HUES48 (cell line): ENCODE data around the gene PROX2.

Experiments
- H3K27ac ChIP-seq: one replicate; pipeline ENCODE4 v1.7.0; 2013; ENCODE audit warnings: low read depth, low read length, inconsistent platforms
- H3K27me3 ChIP-seq: 2 replicates; pipeline ENCODE4 v1.6.1; 2013; ENCODE audit warnings: mild to moderate bottlenecking, low read length; ENCODE audit not compliant: control insufficient read depth, insufficient read depth
- H3K36me3 ChIP-seq: 2 replicates; pipeline ENCODE4 v1.6.1; 2013; ENCODE audit warnings: low read length; ENCODE audit not compliant: control insufficient read depth, insufficient read depth
- H3K4me1 ChIP-seq: 2 replicates; pipeline ENCODE4 v1.6.1; 2013; ENCODE audit warnings: mild to moderate bottlenecking, low read length; ENCODE audit not compliant: control insufficient read depth, insufficient read depth
- H3K4me3 ChIP-seq: 2 replicates; pipeline ENCODE4 v1.5.1; 2013; ENCODE audit warnings: mild to moderate bottlenecking, low read depth, low read length
- H3K9ac ChIP-seq: 2 replicates; pipeline ENCODE4 v1.6.1; 2013; ENCODE audit warnings: mild to moderate bottlenecking, low read depth, low read length, moderate library complexity
- H3K9me3 ChIP-seq: 2 replicates; pipeline ENCODE4 v1.6.1; 2013; ENCODE audit warnings: low read length; ENCODE audit not compliant: control insufficient read depth, insufficient read depth

The PROX2 gene

DNA sequence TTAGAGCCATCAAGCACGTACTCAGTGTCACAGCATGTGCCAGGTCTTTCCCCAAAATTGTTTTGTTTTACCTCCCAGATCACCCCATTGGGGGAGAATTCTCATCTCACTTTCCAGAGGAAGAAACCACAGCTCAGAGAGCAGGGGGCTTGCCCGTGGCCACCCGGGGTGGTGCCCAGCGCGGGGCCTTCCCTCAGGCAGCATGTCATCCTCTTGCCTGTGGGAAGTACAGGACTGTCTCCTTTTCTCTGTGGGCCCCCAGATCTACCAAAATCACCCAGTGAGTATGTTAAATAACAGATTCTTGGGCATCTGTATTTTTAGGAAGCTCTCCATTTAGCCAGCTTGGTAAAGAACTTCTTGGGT is 41.2 kb upstream of the PROX2 start:
- Histone ChIP-seq H3K27me3 (no peaks in the 10 kb centered on the region), H3K9ac (no peak overlapping the region), H3K4me1 (no peaks in the 10 kb centered on the region), H3K4me3 (no peak overlapping the region), H3K36me3 (peaks cover 4% of the 10 kb centered on the region), H3K27ac (no peak overlapping the region), H3K9me3 (no peaks in the 10 kb centered on the region)

DNA sequence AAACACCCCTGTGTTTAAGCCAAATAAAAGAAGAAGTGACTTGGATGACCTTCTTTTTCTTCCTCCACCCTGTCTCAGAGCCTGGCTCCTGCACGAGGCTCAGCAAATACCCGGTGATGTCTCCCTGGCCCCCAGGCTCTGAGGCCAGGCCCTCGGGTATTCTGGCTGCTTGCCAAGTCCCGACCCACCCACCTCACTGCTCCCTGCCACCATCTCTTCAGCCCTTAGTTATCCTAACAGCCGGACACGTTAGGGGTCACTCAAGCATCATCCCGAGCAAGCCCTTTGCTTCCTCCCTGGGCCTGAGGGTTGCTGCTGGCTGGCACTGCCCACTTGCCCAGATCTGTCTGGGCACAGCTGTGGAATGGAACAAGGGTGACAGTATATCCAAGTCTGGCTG is 39.9 kb upstream of the PROX2 start:
- Histone ChIP-seq H3K27me3 (no peaks in the 10 kb centered on the region), H3K9ac (no peak overlapping the region), H3K36me3 (peaks cover 4% of the 10 kb centered on the region), H3K27ac (no peak overlapping the region), H3K4me3 (no peak overlapping the region), H3K9me3 (no peaks in the 10 kb centered on the region), H3K4me1 (no peaks in the 10 kb centered on the region)

DNA sequence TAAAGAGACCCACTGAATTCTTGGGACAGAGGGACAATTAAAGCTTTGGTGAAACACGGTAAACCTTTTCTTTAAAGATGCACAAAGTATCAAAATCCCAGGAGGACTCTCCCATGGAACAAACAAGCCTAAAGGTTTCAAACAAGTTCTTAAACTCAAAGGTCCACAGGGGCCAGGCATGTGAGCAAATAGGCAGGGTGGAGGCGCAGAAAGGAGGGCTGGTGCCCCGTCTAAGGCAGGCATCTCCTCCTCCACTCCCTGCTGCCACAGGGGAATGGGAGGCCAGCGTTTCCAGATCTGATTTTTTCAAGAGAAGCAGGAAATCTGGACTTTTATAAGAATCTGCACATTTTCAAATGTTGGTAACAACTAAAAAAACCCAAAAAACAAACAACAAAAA is 39.5 kb upstream of the PROX2 start:
- no peak overlapping the region for H3K9ac ChIP-seq
- peaks cover 4% of the 10 kb centered on the region for H3K36me3 ChIP-seq
- H3K27me3 ChIP-seq = no peaks in the 10 kb centered on the region
- no peaks in the 10 kb centered on the region for H3K4me1 ChIP-seq
- no peak overlapping the region for H3K4me3 ChIP-seq
- no peak overlapping the region for H3K27ac ChIP-seq
- H3K9me3 ChIP-seq = no peaks in the 10 kb centered on the region

DNA sequence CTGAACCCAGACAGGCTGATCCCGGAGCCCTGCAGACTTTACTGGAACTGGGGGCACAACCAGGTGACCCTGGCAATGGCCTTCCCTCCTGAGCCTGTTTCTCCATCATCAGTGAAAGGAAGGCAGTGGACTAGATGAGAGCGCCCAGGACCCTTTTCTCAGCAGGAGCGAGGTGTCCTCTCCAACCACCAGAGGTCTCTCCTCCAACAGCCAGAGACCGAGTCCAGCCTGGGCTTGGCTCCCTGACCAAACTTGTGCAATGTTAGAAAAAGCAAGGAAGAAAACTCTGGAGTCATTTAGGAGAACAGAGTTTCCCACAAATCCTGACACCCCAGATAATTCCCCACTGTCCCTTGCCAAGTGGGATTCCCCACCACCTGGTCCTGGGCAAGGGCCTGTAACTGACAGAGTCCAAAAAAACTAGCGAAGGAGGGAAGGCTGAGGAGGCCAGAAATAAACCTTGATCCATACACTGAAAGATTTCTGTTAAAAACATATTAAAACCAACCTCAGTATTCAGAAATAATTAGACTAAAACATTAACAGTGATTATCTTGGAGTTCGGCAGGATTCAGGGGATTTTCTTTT is 38.1 kb upstream of the PROX2 start:
- Histone ChIP-seq H3K4me1 (no peaks in the 10 kb centered on the region), H3K4me3 (no peak overlapping the region), H3K9ac (no peak overlapping the region), H3K9me3 (no peaks in the 10 kb centered on the region), H3K27me3 (no peaks in the 10 kb centered on the region), H3K27ac (no peak overlapping the region), H3K36me3 (peaks cover under 1% of the 10 kb centered on the region)

DNA sequence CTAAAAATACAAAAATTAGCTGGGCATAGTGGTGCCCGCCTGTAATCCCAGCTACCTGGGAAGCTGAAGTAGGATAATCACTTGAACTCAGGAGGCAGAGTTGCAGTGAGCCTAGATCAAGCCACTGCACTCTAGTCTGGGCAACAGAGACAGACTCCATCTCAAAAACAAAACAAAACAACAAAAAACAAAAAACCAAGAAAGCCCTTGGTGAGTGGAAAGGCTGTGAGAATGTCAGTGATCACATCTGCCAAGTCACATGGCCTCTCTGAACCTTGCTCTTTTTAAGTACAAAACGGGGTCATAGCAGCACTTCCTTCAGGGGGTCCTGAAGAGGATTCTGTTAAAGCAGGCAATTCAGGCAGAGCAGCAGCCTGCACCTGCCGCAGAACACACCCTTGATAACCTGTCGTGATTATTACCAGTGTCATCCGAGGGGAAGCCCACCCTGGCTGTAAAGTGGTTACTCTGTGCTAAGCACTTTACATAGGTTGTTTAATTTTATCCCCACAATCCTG is 37.5 kb upstream of the PROX2 start:
- no peak overlapping the region for H3K4me3 ChIP-seq
- no peaks in the 10 kb centered on the region for H3K9me3 ChIP-seq
- H3K9ac ChIP-seq = no peak overlapping the region
- H3K27ac ChIP-seq = no peak overlapping the region
- H3K27me3 ChIP-seq = no peaks in the 10 kb centered on the region
- H3K36me3 ChIP-seq = no peaks in the 10 kb centered on the region
- H3K4me1 ChIP-seq = no peaks in the 10 kb centered on the region

DNA sequence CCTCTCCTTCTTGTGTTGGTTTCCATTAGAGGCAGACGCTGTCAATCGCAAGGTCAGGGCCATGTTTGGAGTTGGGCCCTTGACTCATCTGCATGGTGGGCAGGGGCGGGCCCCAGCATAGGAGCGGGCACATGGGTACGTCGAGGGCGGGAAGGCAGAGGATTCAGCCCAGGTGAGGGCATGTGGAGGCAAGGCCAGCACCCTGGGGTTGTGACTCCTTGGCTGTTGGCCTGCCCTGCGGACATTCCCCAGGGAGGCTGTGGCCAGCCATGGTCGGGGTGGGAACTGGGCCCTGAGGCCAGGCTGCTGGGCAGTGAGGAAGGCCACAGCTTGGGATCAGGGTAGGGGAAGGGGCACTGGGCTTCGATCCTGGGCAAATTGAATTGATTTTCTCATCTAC is 36.9 kb upstream of the PROX2 start:
- H3K9me3 ChIP-seq = no peaks in the 10 kb centered on the region

DNA sequence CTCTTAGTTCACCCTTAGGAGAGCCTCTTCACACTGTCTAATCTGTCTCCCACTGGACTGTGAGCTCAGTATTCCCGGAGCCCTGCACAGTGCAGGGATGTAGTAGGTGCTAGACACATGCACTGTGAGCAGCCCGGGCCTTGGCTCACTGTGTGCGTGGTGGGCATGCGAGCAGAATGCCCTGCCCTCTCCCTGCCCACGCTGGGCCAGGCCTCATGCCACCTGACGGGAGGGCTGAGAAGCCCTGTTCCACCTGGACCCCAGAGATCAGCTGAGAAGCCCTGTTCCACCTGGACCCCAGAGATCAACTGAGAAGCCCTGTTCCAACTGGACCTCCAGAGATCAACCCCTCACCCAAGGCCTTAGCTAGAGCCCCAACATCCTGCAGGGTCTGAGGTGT is 36.2 kb upstream of the PROX2 start:
- H3K4me1 ChIP-seq = no peaks in the 10 kb centered on the region

More for the DNA sequence above, 36.9 kb upstream of the PROX2 start:
- Histone ChIP-seq H3K27me3 (no peaks in the 10 kb centered on the region), H3K9ac (no peak overlapping the region), H3K4me3 (no peak overlapping the region), H3K4me1 (no peaks in the 10 kb centered on the region), H3K36me3 (no peaks in the 10 kb centered on the region), H3K27ac (no peak overlapping the region)

DNA sequence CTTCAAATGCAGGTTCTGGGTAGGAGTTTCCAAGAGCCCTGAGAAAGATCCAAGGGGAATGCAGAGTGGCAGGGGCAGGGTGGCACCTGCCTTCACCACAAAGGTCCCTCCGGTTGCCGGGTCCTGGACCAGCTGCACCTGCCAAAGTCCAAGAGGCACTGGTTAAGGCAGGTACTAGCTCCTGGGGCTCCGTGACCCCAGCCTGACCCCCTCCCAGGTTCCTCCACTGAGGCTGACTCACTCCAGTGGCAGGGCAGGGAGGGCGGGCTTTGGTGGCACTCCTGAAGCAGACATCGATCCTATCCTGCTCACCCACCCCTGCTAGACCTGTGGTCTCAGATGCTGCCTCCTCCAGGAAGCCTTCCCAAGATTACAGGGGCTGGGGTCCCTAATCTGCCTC is 35.8 kb upstream of the PROX2 start:
- no peaks in the 10 kb centered on the region for H3K4me1 ChIP-seq
- no peak overlapping the region for H3K9ac ChIP-seq
- no peaks in the 10 kb centered on the region for H3K9me3 ChIP-seq
- H3K36me3 ChIP-seq = peaks cover 3% of the 10 kb centered on the region; the same call in 1 of the 2 replicates
- no peak overlapping the region for H3K4me3 ChIP-seq
- H3K27ac ChIP-seq = no peak overlapping the region
- H3K27me3 ChIP-seq = no peaks in the 10 kb centered on the region

More for the DNA sequence above, 36.2 kb upstream of the PROX2 start:
- Histone ChIP-seq H3K36me3 (no peaks in the 10 kb centered on the region), H3K27ac (no peak overlapping the region), H3K4me3 (no peak overlapping the region), H3K9ac (no peak overlapping the region), H3K9me3 (no peaks in the 10 kb centered on the region), H3K27me3 (no peaks in the 10 kb centered on the region)

DNA sequence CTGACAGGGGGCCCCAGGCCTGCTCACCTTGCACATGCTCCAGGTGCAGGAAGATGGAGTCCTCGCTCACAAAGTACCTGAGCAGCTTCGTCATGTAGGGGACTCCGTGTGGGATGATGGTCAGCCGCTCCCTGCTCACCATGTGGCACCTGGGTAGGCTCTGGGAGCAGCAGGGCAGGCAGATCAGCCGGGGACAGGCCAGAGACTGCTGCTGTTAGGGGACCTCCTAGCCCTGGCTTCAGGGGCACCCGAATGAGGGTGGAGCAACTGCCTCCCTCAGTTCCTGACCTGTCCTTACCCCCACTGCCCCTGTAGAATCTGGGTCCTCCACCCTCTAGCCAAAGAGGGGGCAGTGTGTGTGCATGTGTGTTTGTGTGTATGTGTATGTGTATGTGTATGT is 35.3 kb upstream of the PROX2 start:
- Histone ChIP-seq H3K9ac (no peak overlapping the region), H3K36me3 (peaks cover 5% of the 10 kb centered on the region), H3K27me3 (no peaks in the 10 kb centered on the region), H3K27ac (no peak overlapping the region), H3K4me1 (no peaks in the 10 kb centered on the region), H3K4me3 (no peak overlapping the region), H3K9me3 (no peaks in the 10 kb centered on the region)

DNA sequence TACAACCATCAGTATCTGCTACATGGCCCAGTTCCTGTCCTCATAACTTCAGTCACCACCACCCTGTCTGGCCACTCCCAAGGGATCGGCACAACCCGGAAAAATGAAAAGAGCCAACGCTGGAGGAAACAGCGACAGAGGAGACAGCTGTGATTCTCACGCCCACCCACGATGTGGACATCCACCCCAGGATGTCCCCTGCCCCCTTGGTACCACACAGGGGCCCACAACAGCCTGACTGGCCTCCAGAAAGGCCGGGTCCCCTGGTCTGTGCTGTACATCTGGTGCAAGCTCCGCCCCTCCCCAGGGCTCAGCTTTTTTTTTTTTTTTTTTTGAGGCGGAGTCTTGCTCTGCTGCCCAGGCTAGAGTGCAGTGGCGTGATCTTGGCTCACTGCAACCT is 34.6 kb upstream of the PROX2 start:
- H3K9me3 ChIP-seq = no peaks in the 10 kb centered on the region
- H3K9ac ChIP-seq = no peak overlapping the region
- H3K27me3 ChIP-seq = no peaks in the 10 kb centered on the region
- no peak overlapping the region for H3K27ac ChIP-seq
- H3K4me3 ChIP-seq = no peak overlapping the region
- peaks cover 5% of the 10 kb centered on the region for H3K36me3 ChIP-seq
- H3K4me1 ChIP-seq = no peaks in the 10 kb centered on the region

DNA sequence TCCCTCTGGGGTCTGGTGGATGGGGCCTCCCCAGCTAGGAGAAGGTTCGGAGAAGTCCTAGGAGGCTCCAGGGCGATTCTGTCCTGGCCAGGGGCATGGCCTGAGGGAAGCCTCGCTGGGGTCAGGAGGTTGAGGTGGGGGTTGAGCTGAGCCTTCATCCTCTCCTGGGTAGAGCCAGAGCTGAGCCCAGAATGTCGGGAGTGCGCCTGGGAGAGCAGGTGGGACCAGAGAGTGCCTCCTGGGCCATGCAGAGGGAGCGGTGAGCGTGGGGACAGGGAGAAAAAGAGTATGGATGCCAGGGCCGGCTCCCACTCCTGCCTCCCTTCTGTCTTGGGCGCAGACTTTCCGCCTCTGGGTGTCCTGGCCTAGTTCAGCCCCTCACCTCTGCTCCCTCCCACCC is 34.0 kb upstream of the PROX2 start:
- Histone ChIP-seq H3K4me1 (no peaks in the 10 kb centered on the region), H3K9me3 (no peaks in the 10 kb centered on the region), H3K27ac (no peak overlapping the region), H3K9ac (no peak overlapping the region), H3K27me3 (no peaks in the 10 kb centered on the region), H3K36me3 (peaks cover 5% of the 10 kb centered on the region), H3K4me3 (no peak overlapping the region)
